ENCODE data around the gene ASAH2. TPM values are rescaled to one million over a fixed set of nuclear protein-coding genes. Genes with fewer than 3 reads are reported as not detected.
"Not testable (repeated sequence)": the region's sequence is repeated elsewhere in the genome, so short reads cannot be mapped to it uniquely, and the experiment has no call there.

ASAH2 gene
- polyA plus RNA-seq, 1 experiment: 0.32 TPM

- no peak for DNase-seq (ENCODE audit: low read depth)
- TF ChIP-seq CTCF (IDR thresholded peaks at IDR 0.05; ENCODE audit: insufficient read depth, low read depth, low read length): no peak
- ChIA-PET POLR2A (no interaction called here), CTCF (interaction anchor here (0.6 to 1.5 kb wide), 3 partner anchors 9 to 26 kb away, joined by 3 read pairs; no protein-coding TSS in a partner anchor)
- H3K4me3 ChIP-seq (ENCODE audit: low read depth, low read length): no peak overlapping the region
- H3K36me3 ChIP-seq (ENCODE audit: control insufficient read depth, insufficient read depth, low read length): no peaks in the 10 kb centered on the region
- peaks cover 7% of the 10 kb centered on the region for H3K27me3 ChIP-seq (ENCODE audit: control insufficient read depth, insufficient read depth, low read length)
Measured at GRCh38 chr10:50250096-50250854, 1.0 kb downstream of the ASAH2 start.

GRCh38 chr10:50248598-50248997, 2.7 kb downstream of the ASAH2 start:
- H3K27me3 ChIP-seq (ENCODE audit: control insufficient read depth, insufficient read depth, low read length): peaks cover 7% of the 10 kb centered on the region
- H3K36me3 ChIP-seq (ENCODE audit: control insufficient read depth, insufficient read depth, low read length): no peaks in the 10 kb centered on the region
- no peak overlapping the region for H3K4me3 ChIP-seq (ENCODE audit: low read depth, low read length)
- ChIA-PET POLR2A (no interaction called here), CTCF (no interaction called here)
- TF ChIP-seq CTCF (IDR thresholded peaks at IDR 0.05; ENCODE audit: insufficient read depth, low read depth, low read length): no peak
- no peak for DNase-seq (ENCODE audit: low read depth)

GRCh38 chr10:50248062-50248461, 3.3 kb downstream of the ASAH2 start:
- H3K36me3 ChIP-seq (ENCODE audit: control insufficient read depth, insufficient read depth, low read length): no peaks in the 10 kb centered on the region
- ChIA-PET CTCF (no interaction called here), POLR2A (no interaction called here)
- DNase-seq (ENCODE audit: low read depth): no peak
- no peak overlapping the region for H3K4me3 ChIP-seq (ENCODE audit: low read depth, low read length)
- no peak for TF ChIP-seq CTCF (IDR thresholded peaks at IDR 0.05; ENCODE audit: insufficient read depth, low read depth, low read length)
- H3K27me3 ChIP-seq (ENCODE audit: control insufficient read depth, insufficient read depth, low read length): peaks cover 7% of the 10 kb centered on the region

- Histone ChIP-seq H3K36me3 (ENCODE audit: control insufficient read depth, insufficient read depth, low read length) (no peaks in the 10 kb centered on the region), H3K4me3 (ENCODE audit: low read depth, low read length) (no peak overlapping the region), H3K27me3 (ENCODE audit: control insufficient read depth, insufficient read depth, low read length) (no peaks in the 10 kb centered on the region; the same call in none of the 2 replicates)
- DNase-seq (ENCODE audit: low read depth): no peak
- no peak for TF ChIP-seq CTCF (IDR thresholded peaks at IDR 0.05; ENCODE audit: insufficient read depth, low read depth, low read length)
- POLR2A ChIA-PET: no interaction called here
- CTCF ChIA-PET: interaction anchor here (0.6 kb wide), 1 partner anchor 39 kb away, joined by 3 read pairs; no protein-coding TSS in a partner anchor
Measured at GRCh38 chr10:50244201-50244600, 7.1 kb downstream of the ASAH2 start.

- no peak overlapping the region for H3K4me3 ChIP-seq (ENCODE audit: low read depth, low read length)
- ChIA-PET POLR2A (no interaction called here), CTCF (interaction anchor here (0.5 kb wide), 1 partner anchor 1270 kb away, joined by 3 read pairs; no protein-coding TSS in a partner anchor)
- DNase-seq (ENCODE audit: low read depth): no peak
- TF ChIP-seq CTCF (IDR thresholded peaks at IDR 0.05; ENCODE audit: insufficient read depth, low read depth, low read length): no peak
- no peaks in the 10 kb centered on the region for H3K36me3 ChIP-seq (ENCODE audit: control insufficient read depth, insufficient read depth, low read length)
- no peaks in the 10 kb centered on the region; the same call in none of the 2 replicates for H3K27me3 ChIP-seq (ENCODE audit: control insufficient read depth, insufficient read depth, low read length)
Measured at GRCh38 chr10:50242777-50243176, 8.5 kb downstream of the ASAH2 start.

- CTCF ChIA-PET: interaction anchor here (1.0 kb wide), 1 partner anchor 186 kb away, joined by 3 read pairs; no protein-coding TSS in a partner anchor
- H3K4me3 ChIP-seq (ENCODE audit: low read depth, low read length); H3K36me3 ChIP-seq (ENCODE audit: control insufficient read depth, insufficient read depth, low read length); H3K27me3 ChIP-seq (ENCODE audit: control insufficient read depth, insufficient read depth, low read length); DNase-seq (ENCODE audit: low read depth); POLR2A ChIA-PET: not testable (repeated sequence)
Measured at GRCh38 chr10:50241478-50241877, 9.8 kb downstream of the ASAH2 start.

All from BJ (cell line).